Astrocyte (in vitro differentiated cells and primary cell): ENCODE results near the gene IKBKE. TPM values are rescaled to one million over a fixed set of nuclear protein-coding genes. Genes with fewer than 3 reads are reported as not detected.

ENCODE experiments used
- DNase-seq: peaks from one replicate; pipeline ENCODE4 v3.0.0-alpha.2; 2010; ENCODE audit warnings: low read depth
- FAIRE-seq: peaks from 2 replicates; lab custom pipeline; 2011; peaks lifted over from hg19 to GRCh38; lab: Jason Lieb, UNC
- H2AFZ ChIP-seq: 2 replicates; pipeline ENCODE4 v1.6.0; 2012; ENCODE audit warnings: low read depth, low read length, inconsistent platforms
- H3K27ac ChIP-seq: 2 replicates; pipeline ENCODE4 v1.5.1; 2011; ENCODE audit warnings: low read depth, low read length, inconsistent platforms
- H3K27me3 ChIP-seq: 2 replicates; pipeline ENCODE4 v1.6.0; 2011; ENCODE audit warnings: low read length, inconsistent platforms; ENCODE audit not compliant: insufficient read depth
- H3K36me3 ChIP-seq: 2 replicates; pipeline ENCODE4 v1.5.1; 2011; ENCODE audit warnings: low read length, inconsistent platforms; ENCODE audit not compliant: insufficient read depth
- H3K4me1 ChIP-seq: 2 replicates; pipeline ENCODE4 v1.5.1; 2011; ENCODE audit warnings: low read length, inconsistent platforms; ENCODE audit not compliant: insufficient read depth
- H3K4me2 ChIP-seq: 2 replicates; pipeline ENCODE4 v1.6.0; 2012; ENCODE audit warnings: low read length, inconsistent platforms
- H3K4me3 ChIP-seq: 2 replicates; pipeline ENCODE4 v1.5.1; 2011; ENCODE audit warnings: low read depth, mild to moderate bottlenecking, low read length, inconsistent platforms; ENCODE audit not compliant: insufficient read depth
- H3K79me2 ChIP-seq: 2 replicates; pipeline ENCODE4 v1.6.0; 2012; ENCODE audit warnings: mild to moderate bottlenecking, low read length, inconsistent platforms; ENCODE audit not compliant: insufficient read depth
- H3K9ac ChIP-seq: 2 replicates; pipeline ENCODE4 v1.6.0; 2012; ENCODE audit warnings: mild to moderate bottlenecking, low read length, inconsistent platforms
- H3K9me3 ChIP-seq: 2 replicates; pipeline ENCODE4 v1.5.1; 2012; ENCODE audit warnings: low read depth, mild to moderate bottlenecking, low read length, inconsistent platforms; ENCODE audit not compliant: insufficient read depth
- H4K20me1 ChIP-seq: 2 replicates; pipeline ENCODE4 v1.6.0; 2012; ENCODE audit warnings: low read length, inconsistent platforms; ENCODE audit not compliant: insufficient read depth
- H3K27ac Mint-ChIP-seq: one replicate; pipeline ENCODE4 v1.8.0; 2021; ENCODE audit warnings: mild to moderate bottlenecking, mixed read lengths; ENCODE audit not compliant: unreplicated experiment
- H3K27me3 Mint-ChIP-seq: one replicate; pipeline ENCODE4 v1.8.0; 2021; ENCODE audit warnings: low read depth, mixed read lengths; ENCODE audit not compliant: unreplicated experiment
- H3K36me3 Mint-ChIP-seq: one replicate; pipeline ENCODE4 v1.8.0; 2021; ENCODE audit warnings: low read depth, mixed read lengths; ENCODE audit not compliant: unreplicated experiment
- H3K4me1 Mint-ChIP-seq: one replicate; pipeline ENCODE4 v1.8.0; 2021; ENCODE audit warnings: low read depth, mixed read lengths; ENCODE audit not compliant: unreplicated experiment
- H3K4me3 Mint-ChIP-seq: one replicate; pipeline ENCODE4 v1.8.0; 2021; ENCODE audit warnings: mild to moderate bottlenecking, moderate library complexity, mixed read lengths; ENCODE audit not compliant: unreplicated experiment
- H3K9me3 Mint-ChIP-seq: one replicate; pipeline ENCODE4 v1.8.0; 2021; ENCODE audit warnings: mild to moderate bottlenecking, mixed read lengths; ENCODE audit not compliant: unreplicated experiment
- CTCF ChIP-seq: IDR thresholded peaks from 2 replicates; pipeline ENCODE4 v1.5.1; 2011; ENCODE audit warnings: low read depth, mild to moderate bottlenecking, inconsistent platforms, low read length, moderate library complexity; ENCODE audit not compliant: insufficient read depth
- EZH2 ChIP-seq: IDR thresholded peaks from 2 replicates; pipeline ENCODE4 v1.6.1; 2012; ENCODE audit warnings: mild to moderate bottlenecking, low read length, inconsistent platforms; ENCODE audit not compliant: insufficient read depth
- total RNA-seq: library from RNA; stranded (reverse); gene quantifications from 2 replicates; pipeline ENCODE4 v1.2.1, GENCODE V29; 2021

Gene IKBKE
- total RNA-seq, 1 donor from 2014 or later = 17.0 TPM

DNA sequence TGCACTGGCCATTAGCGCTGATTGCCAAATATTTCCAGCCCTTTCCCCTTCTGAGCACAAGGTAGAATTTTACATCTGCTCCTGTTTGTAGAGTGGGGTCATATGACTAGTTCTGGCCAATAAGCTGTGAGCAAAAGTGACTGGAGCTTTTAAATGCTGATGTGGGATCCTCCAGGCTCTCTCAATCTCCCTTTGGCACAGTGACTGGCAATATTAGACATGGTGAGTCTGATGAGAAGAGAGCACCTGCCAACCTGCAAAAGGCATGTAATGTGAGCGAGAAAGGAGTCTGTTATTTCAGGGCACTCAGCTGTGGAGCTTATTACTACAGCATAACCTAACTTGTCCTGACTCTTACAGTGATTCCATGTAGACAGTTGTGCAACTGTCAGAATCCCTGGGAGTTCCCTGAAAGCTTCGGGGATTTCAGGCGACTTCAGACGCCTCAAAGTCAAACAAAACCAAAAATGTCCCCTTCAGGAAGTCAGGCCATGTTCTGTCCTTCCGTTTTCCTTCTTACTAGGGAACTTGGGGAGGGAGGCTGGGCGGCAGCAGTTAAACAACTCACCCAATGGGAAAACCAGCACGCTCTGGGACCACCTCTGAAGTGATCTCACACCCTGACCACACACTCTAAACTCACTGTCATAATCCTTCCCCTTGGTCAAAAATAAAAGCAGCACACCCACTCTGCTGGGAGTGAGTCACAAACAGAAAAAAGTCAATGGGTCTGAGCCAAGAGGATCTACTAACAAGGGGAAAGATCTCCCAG is 33.5 kb downstream of the IKBKE start:
- H3K36me3 ChIP-seq = no peaks in the 10 kb centered on the region
- H3K27me3 Mint-ChIP-seq = peaks cover 29% of the 10 kb centered on the region
- H3K27ac Mint-ChIP-seq = peak overlapping the region; percentile 28
- FAIRE-seq (peak; percentile 49), DNase-seq (peak; percentile 99)
- no peaks in the 10 kb centered on the region for H3K9me3 Mint-ChIP-seq
- H3K4me1 Mint-ChIP-seq = peaks cover 33% of the 10 kb centered on the region
- no peak for TF ChIP-seq CTCF
- no peak for TF ChIP-seq EZH2
- H3K4me3 ChIP-seq = no peak overlapping the region
- no peaks in the 10 kb centered on the region for H3K9me3 ChIP-seq
- no peak overlapping the region for H3K9ac ChIP-seq
- peaks cover 27% of the 10 kb centered on the region for H3K27me3 ChIP-seq
- H3K79me2 ChIP-seq = no peaks in the 10 kb centered on the region
- no peaks in the 10 kb centered on the region for H3K36me3 Mint-ChIP-seq
- H3K27ac ChIP-seq = peak overlapping the region; percentile 30
- H3K4me1 ChIP-seq = peaks cover 36% of the 10 kb centered on the region
- peaks cover 3% of the 10 kb centered on the region for H4K20me1 ChIP-seq
- no peak overlapping the region for H2AFZ ChIP-seq
- H3K4me2 ChIP-seq = peak overlapping the region; percentile 69
- peak overlapping the region; percentile 12 for H3K4me3 Mint-ChIP-seq

DNA sequence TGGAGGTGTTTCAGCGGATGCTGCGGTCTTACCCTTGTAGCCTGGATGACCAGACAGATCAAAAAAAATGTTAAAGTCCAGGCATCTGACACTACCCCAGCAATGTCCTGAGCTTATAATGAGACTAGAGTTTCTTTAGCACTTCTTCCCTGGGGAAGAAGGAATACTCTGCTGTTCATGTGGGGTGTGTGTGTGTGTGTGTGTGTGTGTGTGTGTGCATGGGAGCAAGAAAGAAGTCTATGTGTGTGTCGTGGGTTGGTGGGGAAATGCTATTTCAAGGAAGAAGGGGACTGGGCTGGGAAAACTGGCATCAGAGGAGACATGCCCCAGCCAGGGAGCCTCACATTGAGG is 34.1 kb downstream of the IKBKE start:
- Histone ChIP-seq H3K9ac (no peak overlapping the region), H3K27ac (no peak overlapping the region), H3K4me2 (peak overlapping the region; percentile 69), H3K9me3 (no peaks in the 10 kb centered on the region), H3K79me2 (no peaks in the 10 kb centered on the region), H3K4me3 (no peak overlapping the region), H4K20me1 (peaks cover 6% of the 10 kb centered on the region), H3K27me3 (peaks cover 31% of the 10 kb centered on the region), H3K4me1 (peaks cover 36% of the 10 kb centered on the region), H2AFZ (no peak overlapping the region), H3K36me3 (no peaks in the 10 kb centered on the region)
- Mint-ChIP-seq H3K4me3 (no peak overlapping the region), H3K4me1 (peaks cover 30% of the 10 kb centered on the region), H3K9me3 (no peaks in the 10 kb centered on the region), H3K36me3 (no peaks in the 10 kb centered on the region), H3K27me3 (peaks cover 34% of the 10 kb centered on the region), H3K27ac (no peak overlapping the region)
- no peak for FAIRE-seq
- no peak for TF ChIP-seq CTCF
- DNase-seq = no peak

DNA sequence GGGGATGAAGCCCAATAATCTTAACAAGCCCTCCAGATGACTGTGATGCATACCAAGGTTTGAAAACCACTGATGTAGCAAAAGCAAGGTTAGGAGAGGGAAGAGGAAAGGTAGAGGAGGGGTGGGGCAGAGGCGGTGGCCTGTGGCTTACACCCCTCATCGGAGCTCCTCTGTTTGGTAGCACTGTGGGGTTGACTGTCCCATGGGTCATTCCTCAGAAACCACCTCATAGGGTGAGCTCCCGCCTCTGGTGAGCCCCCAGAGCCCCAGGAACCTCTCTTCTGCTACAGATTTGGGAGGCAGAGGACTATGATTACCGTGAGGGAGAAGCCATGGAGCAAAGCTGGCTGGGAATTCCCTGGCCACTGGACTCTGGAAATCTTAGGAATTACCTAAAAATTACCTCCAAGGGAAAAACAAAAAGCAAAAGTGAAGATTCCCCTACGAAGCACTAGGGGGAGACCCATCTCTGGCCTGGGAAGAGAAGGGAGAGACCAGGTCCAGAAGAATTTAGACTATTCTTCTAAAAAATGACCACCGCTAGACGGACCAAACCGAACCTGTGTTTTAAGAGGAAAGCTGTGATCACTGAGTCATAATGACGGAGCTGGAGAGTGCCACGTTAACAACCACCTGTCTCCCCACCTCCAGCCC is 35.6 kb downstream of the IKBKE start:
- Mint-ChIP-seq H3K36me3 (no peaks in the 10 kb centered on the region), H3K4me3 (peak overlapping the region; percentile 71), H3K27me3 (peaks cover 48% of the 10 kb centered on the region), H3K27ac (no peak overlapping the region), H3K4me1 (peaks cover 30% of the 10 kb centered on the region), H3K9me3 (no peaks in the 10 kb centered on the region)
- peak; percentile 64 for TF ChIP-seq CTCF
- no peak for TF ChIP-seq EZH2
- H3K9me3 ChIP-seq = no peaks in the 10 kb centered on the region
- H3K36me3 ChIP-seq = no peaks in the 10 kb centered on the region
- H3K27me3 ChIP-seq = peaks cover 45% of the 10 kb centered on the region
- no peak overlapping the region for H3K4me3 ChIP-seq
- H3K4me1 ChIP-seq = peaks cover 33% of the 10 kb centered on the region
- no peak overlapping the region for H3K27ac ChIP-seq
- H2AFZ ChIP-seq = no peak overlapping the region
- peaks cover 9% of the 10 kb centered on the region for H4K20me1 ChIP-seq
- peak; percentile 64 for DNase-seq
- no peak for FAIRE-seq
- no peak overlapping the region for H3K4me2 ChIP-seq
- H3K79me2 ChIP-seq = no peaks in the 10 kb centered on the region
- H3K9ac ChIP-seq = no peak overlapping the region
